Endothelial cell of coronary artery (primary cell): ENCODE results near the gene MYL7. TPM values are rescaled to one million over a fixed set of nuclear protein-coding genes. Genes with fewer than 3 reads are reported as not detected.

Experiments used
- total RNA-seq: library from RNA; depleted of rRNA; stranded (reverse); fragments of >200 nt; gene quantifications from 2 replicates; pipeline ENCODE4 v1.2.3, GENCODE V29; 2014

Gene MYL7, protein sequence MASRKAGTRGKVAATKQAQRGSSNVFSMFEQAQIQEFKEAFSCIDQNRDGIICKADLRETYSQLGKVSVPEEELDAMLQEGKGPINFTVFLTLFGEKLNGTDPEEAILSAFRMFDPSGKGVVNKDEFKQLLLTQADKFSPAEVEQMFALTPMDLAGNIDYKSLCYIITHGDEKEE
- not detected in 2 replicates for total RNA-seq

DNA sequence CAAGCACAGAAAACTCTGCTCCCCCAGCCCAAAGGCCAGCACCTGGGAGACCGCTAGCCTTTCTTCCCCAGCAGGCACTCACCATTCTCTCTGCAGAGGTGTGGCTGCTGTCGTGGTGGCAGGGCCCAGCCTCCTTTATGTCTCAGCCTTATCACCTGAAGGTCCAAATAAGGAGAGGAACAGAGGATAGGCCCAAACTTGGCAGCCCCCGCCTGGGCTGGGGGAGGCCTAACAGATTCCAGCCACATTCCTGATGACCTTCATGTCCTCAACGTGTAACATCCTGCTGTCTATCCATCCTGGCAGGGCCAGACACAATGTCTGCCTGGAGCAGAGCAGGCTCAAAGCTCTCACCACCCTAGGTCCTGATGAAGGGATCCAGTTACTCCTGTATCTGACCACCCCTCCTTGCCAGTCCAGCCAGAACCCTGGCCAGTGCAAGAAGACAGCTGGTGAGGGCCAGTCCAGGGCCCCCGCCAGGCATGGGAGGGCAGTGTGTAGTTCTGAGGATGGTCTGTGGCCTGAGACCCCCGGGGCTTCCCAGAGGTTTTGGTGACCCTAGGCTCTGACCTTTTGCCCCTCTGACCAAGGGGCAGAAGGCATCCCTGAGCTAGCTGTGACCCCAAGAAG lies at the start of gene MYL7:
MYL7 (minus strand) TSS at position 112 of the 630 bp plus-strand sequence; CDS start at position 85, 27 bp downstream.

DNA sequence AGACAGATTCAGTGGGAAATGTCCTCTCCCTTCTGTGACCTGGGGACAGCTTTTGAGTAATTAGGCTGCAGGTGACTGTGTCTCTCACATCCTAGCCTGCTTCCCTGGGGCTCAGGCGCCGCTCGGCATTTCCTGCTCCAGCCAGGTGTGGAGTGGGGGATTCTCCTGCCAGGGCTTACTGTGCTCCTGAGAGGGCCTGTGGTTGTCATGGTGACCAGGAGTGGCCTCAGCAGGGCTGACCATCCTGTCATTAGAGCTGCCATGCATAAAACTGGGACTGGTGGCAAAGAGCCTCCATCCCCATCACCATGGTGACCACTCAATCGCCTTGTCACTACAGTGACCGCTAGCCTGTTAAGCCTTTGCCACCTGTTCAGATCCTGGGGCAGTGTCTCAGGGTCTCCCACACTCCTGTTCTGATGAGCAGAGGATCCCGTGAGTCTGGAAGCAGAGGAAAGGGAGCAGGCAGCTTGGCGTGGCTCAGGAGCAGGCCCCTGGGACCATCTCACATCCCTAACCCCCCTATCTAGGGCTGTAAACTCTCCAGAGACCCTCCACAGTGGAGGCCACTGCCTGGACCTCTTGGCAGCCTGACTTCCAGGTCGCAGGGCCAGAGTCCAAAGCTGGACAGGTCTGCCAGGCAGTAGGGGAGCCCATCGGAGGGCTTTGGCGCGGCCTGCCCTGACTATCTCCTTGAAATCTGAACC lies 48.3 kb upstream of the MYL7 start, which contains the start of gene GCK:
GCK (minus strand) TSS at position 154 of the 707 bp plus-strand sequence. CDS start 486 bp downstream, outside the sequence.

GRCh38 chr7:44123190-44124003 lies 17.7 kb downstream of the MYL7 start, which contains the start of gene POLD2:
TSS of gene POLD2 (minus strand) at chr7:44123548. CDS start at chr7:44122053, 1,495 bp downstream.

GRCh38 chr7:44103923-44104859 lies 36.9 kb downstream of the MYL7 start, which contains the start of gene AEBP1:
TSS of gene AEBP1 (plus strand) at chr7:44104345. CDS start at chr7:44104666, 321 bp downstream.

Other genes starting within 250 kb of the MYL7 start
- 18.2 and 27.3 TPM in 2 replicates for gene URGCP, start 234.7 kb downstream of the MYL7 start, total RNA-seq
- gene UBE2D4, start 214.9 kb downstream of the MYL7 start, total RNA-seq: 6.2 and 8.1 TPM in 2 replicates
- not detected in 2 replicates for gene SPDYE1, start 143.4 kb downstream of the MYL7 start, total RNA-seq
- gene DBNL, start 96.6 kb downstream of the MYL7 start, total RNA-seq: 138 and 162 TPM in 2 replicates
- gene PGAM2, start 75.8 kb downstream of the MYL7 start, total RNA-seq: not detected in 2 replicates
- 6.3 and 7.9 TPM in 2 replicates for gene POLM, start 58.8 kb downstream of the MYL7 start, total RNA-seq
- gene AEBP1, start 37.0 kb downstream of the MYL7 start, total RNA-seq: 3.3 and 11.5 TPM in 2 replicates
- gene POLD2, start 17.8 kb downstream of the MYL7 start, total RNA-seq: 75.4 and 78.0 TPM in 2 replicates
- 0.19 and 0.27 TPM in 2 replicates for gene GCK, start 48.1 kb upstream of the MYL7 start, total RNA-seq
- 84.2 and 105 TPM in 2 replicates for gene YKT6, start 59.6 kb upstream of the MYL7 start, total RNA-seq
- 0.28 and 3.1 TPM in 2 replicates for gene CAMK2B, start 184.3 kb upstream of the MYL7 start, total RNA-seq